Neural crest cell (in vitro differentiated cells): ENCODE data around the gene ESPL1. TPM values are rescaled to one million over a fixed set of nuclear protein-coding genes. Genes with fewer than 3 reads are reported as not detected.

Experiments used
- DNase-seq: peaks from one replicate; pipeline ENCODE4 v3.0.0; 2021; ENCODE audit warnings: low read depth, mixed read lengths, low spot score
- H3K27ac Mint-ChIP-seq: one replicate; pipeline ENCODE4 v1.8.0; 2021; ENCODE audit warnings: mild to moderate bottlenecking, mixed read lengths; ENCODE audit not compliant: unreplicated experiment
- H3K27me3 Mint-ChIP-seq: 2 replicates; pipeline ENCODE4 v1.8.0; 2021; ENCODE audit warnings: low read depth, mild to moderate bottlenecking, mixed read lengths
- H3K36me3 Mint-ChIP-seq: 2 replicates; pipeline ENCODE4 v1.8.0; 2021; ENCODE audit warnings: low read depth, mild to moderate bottlenecking, mixed read lengths
- H3K4me1 Mint-ChIP-seq: 2 replicates; pipeline ENCODE4 v1.8.0; 2021; ENCODE audit warnings: mixed read lengths
- H3K4me3 Mint-ChIP-seq: one replicate; pipeline ENCODE4 v1.8.0; 2021; ENCODE audit warnings: mild to moderate bottlenecking, mixed read lengths
- H3K9me3 Mint-ChIP-seq: 2 replicates; pipeline ENCODE4 v1.8.0; 2021; ENCODE audit warnings: mixed read lengths
- CTCF ChIP-seq: fragments of 200-600 bp; sonication (generic); conservative IDR thresholded peaks from 2 replicates; pipeline ENCODE4 v1.5.0; 2021; ENCODE audit warnings: antibody characterized with exemption, mild to moderate bottlenecking
- total RNA-seq: library from RNA; stranded (reverse); gene quantifications from 2 replicates; pipeline ENCODE4 v1.2.1, GENCODE V29; 2021

The ESPL1 gene
- total RNA-seq, 1 donor from 2014 or later: 65.8 TPM

GRCh38 chr12:53233671-53234121, 34.4 kb upstream of the ESPL1 start:
- Mint-ChIP-seq H3K27ac (peak overlapping the region; percentile 65), H3K27me3 (peaks cover 53% of the 10 kb centered on the region), H3K9me3 (no peaks in the 10 kb centered on the region), H3K4me1 (peaks cover 39% of the 10 kb centered on the region), H3K36me3 (no peaks in the 10 kb centered on the region), H3K4me3 (peak overlapping the region; percentile 74)
- no peak for DNase-seq
- no peak for TF ChIP-seq CTCF

GRCh38 chr12:53234271-53234914, 33.7 kb upstream of the ESPL1 start:
- Mint-ChIP-seq H3K4me3 (peak overlapping the region; percentile 74), H3K27me3 (peaks cover 47% of the 10 kb centered on the region), H3K27ac (no peak overlapping the region), H3K9me3 (no peaks in the 10 kb centered on the region), H3K4me1 (peaks cover 39% of the 10 kb centered on the region), H3K36me3 (no peaks in the 10 kb centered on the region)
- no peak for TF ChIP-seq CTCF
- peak; percentile 51 for DNase-seq

- no peaks in the 10 kb centered on the region for H3K9me3 Mint-ChIP-seq
- no peak overlapping the region for H3K27ac Mint-ChIP-seq
- no peaks in the 10 kb centered on the region for H3K36me3 Mint-ChIP-seq
- H3K4me3 Mint-ChIP-seq: no peak overlapping the region
- H3K4me1 Mint-ChIP-seq: peaks cover 33% of the 10 kb centered on the region
- peaks cover 43% of the 10 kb centered on the region for H3K27me3 Mint-ChIP-seq
- no peak for TF ChIP-seq CTCF
- DNase-seq: no peak
These were observed 32.9 kb upstream of the ESPL1 start for GRCh38 chr12:53235164-53235563.

- Mint-ChIP-seq H3K36me3 (no peaks in the 10 kb centered on the region), H3K4me1 (peaks cover 29% of the 10 kb centered on the region), H3K27me3 (peaks cover 38% of the 10 kb centered on the region), H3K4me3 (no peak overlapping the region), H3K9me3 (no peaks in the 10 kb centered on the region), H3K27ac (no peak overlapping the region)
- no peak for TF ChIP-seq CTCF
- no peak for DNase-seq
These were observed 32.2 kb upstream of the ESPL1 start for GRCh38 chr12:53235742-53236442.

- no peak for TF ChIP-seq CTCF
- no peak overlapping the region for H3K4me3 Mint-ChIP-seq
- no peaks in the 10 kb centered on the region for H3K36me3 Mint-ChIP-seq
- peaks cover 31% of the 10 kb centered on the region for H3K27me3 Mint-ChIP-seq
- H3K9me3 Mint-ChIP-seq: no peaks in the 10 kb centered on the region
- DNase-seq: no peak
- H3K4me1 Mint-ChIP-seq: peaks cover 26% of the 10 kb centered on the region
- H3K27ac Mint-ChIP-seq: peak overlapping the region; percentile 69
These were observed 31.5 kb upstream of the ESPL1 start for GRCh38 chr12:53236443-53237111.
